OCI-LY1 (cell line): ENCODE measurements around the gene CELF4.

ENCODE experiments used
- CTCF ChIP-seq: fragments of 200-600 bp; sonication (generic), shearing (Covaris generic); IDR thresholded peaks from 2 replicates; pipeline ENCODE4 v1.5.1; 2017; ENCODE audit warnings: mild to moderate bottlenecking, antibody characterized with exemption, low read length, moderate library complexity, mixed read lengths
- EZH2 ChIP-seq: fragments of 200-600 bp; sonication (generic), shearing (Covaris generic); IDR thresholded peaks from 2 replicates; pipeline ENCODE4 v1.8.0; 2017; ENCODE audit warnings: borderline replicate concordance, mixed run types, mild to moderate bottlenecking, antibody characterized with exemption, low read length, moderate library complexity, mixed read lengths

GRCh38 chr18:37242826-37243560, 322.6 kb downstream of the CELF4 start:
- TF ChIP-seq CTCF = no peak
- TF ChIP-seq EZH2 = no peak
